GM23248 (cell line): Measurements from ENCODE around the gene SLC25A34. TPM values are rescaled to one million over a fixed set of nuclear protein-coding genes. Genes with fewer than 3 reads are reported as not detected.

ENCODE experiments used
- DNase-seq: peaks from one replicate; pipeline ENCODE4 v3.0.0-alpha.2; 2015
- H2AFZ ChIP-seq: fragments of 200-600 bp; sonication (generic); 2 replicates; pipeline ENCODE4 v1.6.1; 2016; ENCODE audit warnings: antibody characterized with exemption
- H3F3A ChIP-seq: fragments of 200-600 bp; sonication (generic); 2 replicates; pipeline ENCODE4 v1.6.1; 2016; ENCODE audit warnings: mild to moderate bottlenecking, antibody characterized with exemption, mixed run types; ENCODE audit not compliant: insufficient read depth
- H3K27ac ChIP-seq: fragments of 200-600 bp; sonication (generic); 2 replicates; pipeline ENCODE4 v1.5.1; 2016; ENCODE audit warnings: mild to moderate bottlenecking
- H3K27me3 ChIP-seq: fragments of 200-600 bp; sonication (generic); replicated peaks from 2 replicates; pipeline ENCODE4 v1.6.1; 2016; ENCODE audit warnings: mild to moderate bottlenecking; ENCODE audit not compliant: insufficient read depth
- H3K36me3 ChIP-seq: fragments of 200-600 bp; sonication (generic); 2 replicates; pipeline ENCODE4 v1.6.1; 2016; ENCODE audit warnings: low read depth, mild to moderate bottlenecking
- H3K4me1 ChIP-seq: fragments of 200-600 bp; sonication (generic); 2 replicates; pipeline ENCODE4 v1.6.1; 2016; ENCODE audit warnings: mild to moderate bottlenecking; ENCODE audit not compliant: insufficient read depth
- H3K4me2 ChIP-seq: fragments of 200-600 bp; sonication (generic); one replicate; pipeline ENCODE4 v1.6.1; 2016; ENCODE audit warnings: mild to moderate bottlenecking; ENCODE audit not compliant: unreplicated experiment
- H3K4me3 ChIP-seq: fragments of 200-600 bp; sonication (generic); 2 replicates; pipeline ENCODE4 v1.5.1; 2016; ENCODE audit warnings: mild to moderate bottlenecking
- H3K79me2 ChIP-seq: fragments of 200-600 bp; sonication (generic); 2 replicates; pipeline ENCODE4 v1.6.1; 2016; ENCODE audit warnings: mild to moderate bottlenecking; ENCODE audit not compliant: insufficient read depth
- H3K9ac ChIP-seq: fragments of 200-600 bp; sonication (generic); 2 replicates; pipeline ENCODE4 v1.6.1; 2016; ENCODE audit warnings: mild to moderate bottlenecking
- H3K9me2 ChIP-seq: fragments of 200-600 bp; sonication (generic); 2 replicates; pipeline ENCODE4 v1.6.1; 2016; ENCODE audit warnings: mixed run types, mild to moderate bottlenecking, moderate library complexity; ENCODE audit not compliant: insufficient read depth
- H3K9me3 ChIP-seq: fragments of 200-600 bp; sonication (generic); one replicate; pipeline ENCODE4 v1.6.1; 2017; ENCODE audit warnings: low read depth
- H4K20me1 ChIP-seq: fragments of 200-600 bp; sonication (generic); 2 replicates; pipeline ENCODE4 v1.6.0; 2016; ENCODE audit not compliant: insufficient read depth
- EZH2 ChIP-seq: fragments of 200-600 bp; sonication (generic); IDR thresholded peaks from 2 replicates; pipeline ENCODE4 v1.6.1; 2018; ENCODE audit warnings: antibody characterized with exemption, mild to moderate bottlenecking; ENCODE audit not compliant: insufficient read depth, poor library complexity, severe bottlenecking
- EZH2phosphoT487 ChIP-seq: fragments of 200-600 bp; sonication (generic); IDR thresholded peaks from 2 replicates; pipeline ENCODE4 v1.6.1; 2018; ENCODE audit warnings: antibody characterized with exemption, moderate library complexity, mild to moderate bottlenecking, low read depth; ENCODE audit not compliant: insufficient read depth
- WGBS, 2 experiments: methylation state at CpG; one replicate each; pipeline ENCODE4 v1.1.6; 2015 to 2017; ENCODE audit warnings: low lambda C conversion rate in 2 of 2, low coverage in 1 of 2; ENCODE audit errors: missing lambda C conversion rate in 2 of 2; 5-methylcytosine and 5-hydroxymethylcytosine counted together
- in situ Hi-C: fragments of 300-500 bp; cut with MboI; formaldehyde crosslinking; loops from 2 replicates; pipeline ENCODE4 v1.15.0; 2020
- polyA plus RNA-seq: library from polyadenylated mRNA; unstranded; fragments of >200 nt; fragmentation: Nextera tagmentation; extraction: Ambion mirVana; gene quantifications from 2 replicates; pipeline ENCODE4 v1.2.1, GENCODE V29; 2016
- total RNA-seq: library from RNA; depleted of rRNA; stranded (reverse); fragments of >200 nt; shearing (Covaris generic); gene quantifications from 2 replicates; pipeline ENCODE4 v1.2.3, GENCODE V29; 2014

Gene SLC25A34
- total and polyA plus RNA-seq, 2 experiments from 2014 or later, result 0.20 to 0.54 TPM

DNA sequence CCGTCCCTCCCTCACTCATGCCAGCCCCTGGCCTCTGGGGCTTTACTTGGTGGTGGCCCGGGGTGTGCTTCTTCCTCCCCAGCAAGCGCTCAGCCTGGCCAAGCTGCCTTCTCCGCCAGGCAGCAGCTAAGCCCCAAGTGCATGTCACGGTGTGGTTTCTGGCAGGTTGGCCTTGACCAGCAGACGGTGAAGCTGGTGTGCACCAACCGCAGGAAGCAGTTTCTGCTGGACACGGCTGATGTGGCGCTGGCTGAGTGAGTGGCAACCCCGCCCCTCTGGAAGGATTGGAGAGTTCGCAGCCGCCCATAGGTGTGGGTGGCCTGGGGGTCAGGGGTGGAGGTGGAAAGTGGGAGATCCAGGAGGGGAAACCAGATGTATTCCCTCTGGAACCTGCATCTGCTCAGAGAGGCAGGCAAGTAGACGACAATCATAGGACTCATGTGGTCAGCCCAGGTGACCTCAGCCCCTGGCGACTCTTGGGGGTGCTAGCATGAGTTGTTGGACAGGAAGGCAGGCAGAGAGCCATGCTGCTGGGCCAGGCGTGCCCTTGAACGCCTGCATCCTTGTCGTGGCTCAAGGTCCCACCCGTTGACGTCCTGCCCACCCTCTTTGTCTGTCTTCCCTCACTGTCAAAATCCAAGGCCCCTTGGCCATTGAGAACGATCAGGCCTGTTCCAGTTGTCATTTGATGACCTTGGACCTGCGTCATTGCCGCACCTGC lies 7.0 kb upstream of the SLC25A34 start:
- DNase-seq, result no peak
- H3F3A ChIP-seq, result no peaks in the 10 kb centered on the region
- no peaks in the 10 kb centered on the region for H3K9me3 ChIP-seq
- no peaks in the 10 kb centered on the region for H3K27me3 ChIP-seq
- no peaks in the 10 kb centered on the region; the same call in 1 of the 2 replicates for H3K36me3 ChIP-seq
- H3K9me2 ChIP-seq, result no peaks in the 10 kb centered on the region
- no peak overlapping the region for H2AFZ ChIP-seq
- H3K27ac ChIP-seq, result no peak overlapping the region
- H3K4me3 ChIP-seq, result no peak overlapping the region
- 85 to 88% methylated on average over 22 of the region's 22 CpGs for WGBS, 2 experiments
- TF ChIP-seq EZH2 (no peak), EZH2phosphoT487 (no peak)
- no peaks in the 10 kb centered on the region for H3K4me1 ChIP-seq
- no peak overlapping the region for H3K9ac ChIP-seq
- no peaks in the 10 kb centered on the region for H4K20me1 ChIP-seq
- in situ Hi-C loops, result no loop called here
- H3K79me2 ChIP-seq, result no peaks in the 10 kb centered on the region
- H3K4me2 ChIP-seq, result no peak overlapping the region

DNA sequence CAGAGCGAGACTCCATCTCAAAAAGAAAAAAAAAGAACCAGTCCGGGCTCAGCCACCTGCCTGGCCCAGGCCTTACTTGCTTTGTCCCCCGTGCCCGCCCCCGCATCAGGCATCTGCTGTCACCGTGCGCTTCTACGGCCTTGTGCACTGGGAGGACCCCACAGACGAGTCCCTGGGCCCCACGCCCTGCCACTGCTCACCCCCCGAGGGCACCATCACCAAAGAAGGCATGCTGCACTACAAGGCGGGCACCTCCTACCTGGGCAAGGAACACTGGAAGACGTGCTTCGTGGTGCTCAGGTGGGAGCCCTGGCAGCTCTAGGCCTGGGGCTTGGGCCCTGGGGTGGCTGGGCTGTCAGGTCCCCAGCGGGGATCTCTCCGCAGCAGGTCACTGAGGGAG lies 5.6 kb upstream of the SLC25A34 start:
- Histone ChIP-seq H3K9me2 (no peaks in the 10 kb centered on the region), H3K4me1 (no peaks in the 10 kb centered on the region), H4K20me1 (no peaks in the 10 kb centered on the region), H3K4me3 (no peak overlapping the region), H3K9me3 (no peaks in the 10 kb centered on the region), H3K36me3 (no peaks in the 10 kb centered on the region; the same call in 1 of the 2 replicates), H3K4me2 (no peak overlapping the region), H3K9ac (no peak overlapping the region), H3K79me2 (no peaks in the 10 kb centered on the region), H3K27me3 (no peaks in the 10 kb centered on the region), H3K27ac (no peak overlapping the region), H3F3A (no peaks in the 10 kb centered on the region), H2AFZ (no peak overlapping the region)
- TF ChIP-seq EZH2phosphoT487 (no peak), EZH2 (no peak)
- DNase-seq, result no peak
- in situ Hi-C loops, result no loop called here
- WGBS, 2 experiments, result 90 to 95% methylated on average over 16 of the region's 16 CpGs

DNA sequence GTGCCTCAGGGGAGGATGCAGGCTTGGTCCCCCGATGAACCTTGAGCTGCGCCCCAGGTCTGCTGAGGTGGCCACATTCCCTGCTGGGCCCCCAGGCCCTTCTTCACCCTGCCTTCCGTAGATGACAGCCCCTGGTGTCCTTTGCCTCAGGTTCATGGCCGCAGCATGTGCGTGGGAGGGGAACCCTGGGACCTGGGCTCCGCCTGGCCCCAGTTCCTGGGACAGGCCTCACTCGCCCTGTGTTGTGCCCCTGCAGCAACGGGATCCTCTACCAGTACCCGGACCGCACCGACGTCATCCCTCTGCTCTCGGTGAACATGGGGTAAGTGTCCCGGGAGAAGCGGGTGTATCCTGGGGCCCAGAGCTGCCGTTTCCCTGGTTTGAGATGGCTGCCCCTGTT lies 5.1 kb upstream of the SLC25A34 start:
- Histone ChIP-seq H3F3A (no peaks in the 10 kb centered on the region), H3K9me2 (no peaks in the 10 kb centered on the region), H4K20me1 (no peaks in the 10 kb centered on the region), H3K4me2 (no peak overlapping the region), H3K4me3 (no peak overlapping the region), H2AFZ (no peak overlapping the region), H3K27ac (no peak overlapping the region), H3K4me1 (no peaks in the 10 kb centered on the region), H3K27me3 (no peaks in the 10 kb centered on the region), H3K9ac (no peak overlapping the region), H3K9me3 (no peaks in the 10 kb centered on the region), H3K79me2 (no peaks in the 10 kb centered on the region), H3K36me3 (no peaks in the 10 kb centered on the region; the same call in 1 of the 2 replicates)
- DNase-seq, result no peak
- in situ Hi-C loops, result no loop called here
- 88 to 92% methylated on average over 14 to 16 of the region's 16 CpGs for WGBS, 2 experiments
- TF ChIP-seq EZH2phosphoT487 (no peak), EZH2 (no peak)

DNA sequence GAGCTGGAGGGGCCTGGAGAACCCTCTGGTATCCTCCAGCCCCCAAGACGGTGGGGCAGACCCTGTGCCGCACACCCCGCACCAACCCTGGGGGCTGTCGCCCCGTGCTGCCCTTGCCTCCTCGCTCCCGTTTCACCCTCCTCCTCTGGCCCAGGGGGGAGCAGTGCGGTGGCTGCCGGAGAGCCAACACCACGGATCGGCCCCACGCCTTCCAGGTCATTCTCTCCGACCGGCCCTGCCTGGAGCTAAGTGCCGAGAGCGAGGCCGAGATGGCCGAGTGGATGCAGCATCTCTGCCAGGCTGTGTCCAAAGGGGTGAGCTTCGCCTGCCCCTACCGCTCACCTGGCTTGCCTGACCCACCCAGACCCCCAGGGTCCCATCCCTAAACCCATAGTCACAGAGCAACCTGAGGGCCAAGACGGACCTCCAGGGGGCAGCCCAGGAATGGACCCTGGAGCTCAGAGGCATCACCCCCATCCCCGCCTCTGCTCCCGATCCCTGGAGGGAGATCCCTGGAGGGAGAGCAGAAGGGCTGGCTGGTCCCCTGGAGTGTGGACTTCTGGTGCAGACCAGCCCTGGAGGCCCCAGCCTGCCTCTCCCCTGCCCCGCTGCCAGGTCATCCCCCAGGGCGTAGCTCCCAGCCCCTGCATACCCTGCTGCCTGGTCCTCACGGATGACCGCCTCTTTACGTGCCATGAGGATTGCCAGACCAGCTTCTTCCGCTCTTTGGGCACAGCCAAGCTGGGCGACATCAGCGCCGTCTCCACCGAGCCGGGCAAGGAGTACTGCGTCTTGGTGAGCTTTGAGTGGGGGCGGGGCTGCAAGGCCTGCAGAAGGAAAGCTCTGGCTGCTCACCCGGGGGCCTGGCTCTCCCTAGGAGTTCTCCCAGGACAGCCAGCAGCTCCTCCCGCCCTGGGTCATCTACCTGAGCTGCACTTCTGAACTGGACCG lies 4.0 kb upstream of the SLC25A34 start:
- no peaks in the 10 kb centered on the region for H3K79me2 ChIP-seq
- DNase-seq, result no peak
- no peaks in the 10 kb centered on the region for H4K20me1 ChIP-seq
- no peaks in the 10 kb centered on the region for H3F3A ChIP-seq
- no peak overlapping the region for H3K9ac ChIP-seq
- no peak for TF ChIP-seq EZH2phosphoT487
- no peak for TF ChIP-seq EZH2
- H3K4me2 ChIP-seq, result no peak overlapping the region
- no peaks in the 10 kb centered on the region for H3K27me3 ChIP-seq
- H3K36me3 ChIP-seq, result no peaks in the 10 kb centered on the region; the same call in 1 of the 2 replicates
- no peaks in the 10 kb centered on the region for H3K9me3 ChIP-seq
- in situ Hi-C loops, result no loop called here
- no peak overlapping the region for H2AFZ ChIP-seq
- H3K27ac ChIP-seq, result no peak overlapping the region
- 92 to 93% methylated on average over 30 to 39 of the region's 39 CpGs for WGBS, 2 experiments
- no peak overlapping the region for H3K4me3 ChIP-seq
- H3K9me2 ChIP-seq, result no peaks in the 10 kb centered on the region
- no peaks in the 10 kb centered on the region for H3K4me1 ChIP-seq
